ENCODE measurements around the gene AGFG1.

AGFG1 gene

DNA sequence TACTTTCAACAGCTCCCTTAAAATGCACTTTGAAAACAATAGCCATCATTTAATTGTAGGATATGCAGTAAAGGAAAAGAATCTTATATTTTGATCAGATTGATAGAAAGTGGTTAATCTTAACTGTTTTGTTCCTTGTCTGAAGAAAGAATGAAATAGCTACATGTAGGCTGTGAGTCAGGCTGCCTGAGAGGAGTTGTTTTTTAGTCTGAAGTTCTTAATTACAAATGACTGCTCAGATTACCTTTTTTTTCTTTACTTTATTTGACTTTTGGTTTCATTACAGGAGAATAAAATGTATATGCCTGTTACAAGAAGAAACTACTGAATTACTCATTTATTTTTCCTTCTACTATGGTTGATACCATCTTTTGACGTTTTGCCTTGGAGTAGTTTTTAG lies 56.8 kb downstream of the AGFG1 start:
- no peak overlapping the region for H2BK12ac ChIP-seq (ENCODE audit: low read length)
- H3K36me3 ChIP-seq (replicated peaks in 1 of 2; ENCODE audit: control insufficient read depth in 2 of 2, insufficient read depth in 2 of 2, low read length in 2 of 2) = peaks cover 2 to 90% of the 10 kb centered on the region in 2 donors
- no peaks in the 10 kb centered on the region for H3K4me1 ChIP-seq (ENCODE audit: control insufficient read depth in 2 of 2, insufficient read depth in 1 of 2, low read depth in 1 of 2, low read length in 2 of 2)
- H2BK15ac ChIP-seq (ENCODE audit: low read length) = no peak overlapping the region
- no peak overlapping the region for H2AFZ ChIP-seq (ENCODE audit: low read length)
- H3K4me3 ChIP-seq (ENCODE audit: low read length in 2 of 2) = no peak overlapping the region
- no peak overlapping the region for H3K18ac ChIP-seq (ENCODE audit: low read length)
- H3K79me1 ChIP-seq (ENCODE audit: low read depth, low read length) = no peaks in the 10 kb centered on the region
- no peaks in the 10 kb centered on the region for H3K27me3 ChIP-seq (ENCODE audit: control insufficient read depth in 3 of 3, insufficient read depth in 3 of 3, low read depth in 1 of 3, low read length in 3 of 3)
- no peak for DNase-seq (ENCODE audit: low spot score)
- no peak overlapping the region for H3K14ac ChIP-seq (ENCODE audit: low read length)
- no peak overlapping the region for H3K23ac ChIP-seq (ENCODE audit: low read depth, low read length, poor library complexity)
- H3K4me2 ChIP-seq (ENCODE audit: insufficient read depth, low read length, poor library complexity, severe bottlenecking) = no peak overlapping the region
- no peak overlapping the region for H3K27ac ChIP-seq (replicated peaks; ENCODE audit: low read length)
- H2BK5ac ChIP-seq (ENCODE audit: low read length) = no peak overlapping the region
- no peak overlapping the region for H2BK120ac ChIP-seq (ENCODE audit: low read depth, low read length)
- H4K91ac ChIP-seq (ENCODE audit: low read depth, low read length, poor library complexity) = no peak overlapping the region
- no peak overlapping the region for H3K4ac ChIP-seq (ENCODE audit: low read length)
- no CpG with 5 or more reads among the region's 1 CpG for WGBS, 2 donors (ENCODE audit: extremely low coverage in 2 of 2, insufficient read length in 2 of 2, insufficient replicate concordance in 1 of 2)
- H2AK5ac ChIP-seq (ENCODE audit: low read depth, low read length) = no peak overlapping the region
- no peak overlapping the region for H3K9ac ChIP-seq (ENCODE audit: low read depth, low read length, poor library complexity)
- H3K9me3 ChIP-seq (replicated peaks in 1 of 2; ENCODE audit: control insufficient read depth in 2 of 2, insufficient read depth in 1 of 2, low read depth in 1 of 2, low read length in 2 of 2) = no peaks in the 10 kb centered on the region
- H4K8ac ChIP-seq (ENCODE audit: low read depth, low read length) = no peak overlapping the region

DNA sequence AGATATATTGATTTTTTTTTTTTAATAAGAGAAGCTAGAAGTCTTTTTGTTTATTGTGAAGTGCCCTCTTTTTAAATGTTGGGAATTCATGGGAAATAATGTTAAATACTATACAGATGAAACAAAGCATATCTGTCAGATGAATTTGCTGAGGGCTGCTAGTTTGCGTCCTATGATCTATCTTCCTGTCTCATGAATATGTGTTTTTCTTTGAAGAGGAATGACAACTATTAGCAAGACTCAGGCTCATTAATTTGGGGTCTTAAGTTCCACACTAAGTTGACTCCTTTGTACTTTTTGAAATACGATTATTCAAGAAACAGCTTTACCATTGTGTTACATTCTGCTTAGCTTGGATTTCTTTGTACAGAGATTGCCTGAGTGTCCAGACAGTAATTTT lies 57.9 kb downstream of the AGFG1 start:
- no peaks in the 10 kb centered on the region for H3K27me3 ChIP-seq (ENCODE audit: control insufficient read depth in 3 of 3, insufficient read depth in 3 of 3, low read depth in 1 of 3, low read length in 3 of 3)
- no peak overlapping the region for H2AK5ac ChIP-seq (ENCODE audit: low read depth, low read length)
- no peaks in the 10 kb centered on the region for H3K9me3 ChIP-seq (replicated peaks in 1 of 2; ENCODE audit: control insufficient read depth in 2 of 2, insufficient read depth in 1 of 2, low read depth in 1 of 2, low read length in 2 of 2)
- H2BK12ac ChIP-seq (ENCODE audit: low read length) = no peak overlapping the region
- no CpG with 5 or more reads among the region's 2 CpGs for WGBS, 2 donors (ENCODE audit: extremely low coverage in 2 of 2, insufficient read length in 2 of 2, insufficient replicate concordance in 1 of 2)
- no peak overlapping the region for H3K4me2 ChIP-seq (ENCODE audit: insufficient read depth, low read length, poor library complexity, severe bottlenecking)
- no peak overlapping the region for H3K14ac ChIP-seq (ENCODE audit: low read length)
- H2AFZ ChIP-seq (ENCODE audit: low read length) = no peak overlapping the region
- H3K18ac ChIP-seq (ENCODE audit: low read length) = no peak overlapping the region
- H3K4me1 ChIP-seq (ENCODE audit: control insufficient read depth in 2 of 2, insufficient read depth in 1 of 2, low read depth in 1 of 2, low read length in 2 of 2) = no peaks in the 10 kb centered on the region
- H3K27ac ChIP-seq (replicated peaks; ENCODE audit: low read length) = no peak overlapping the region
- DNase-seq (ENCODE audit: low spot score) = no peak
- H3K4me3 ChIP-seq (ENCODE audit: low read length in 2 of 2) = no peak overlapping the region
- no peak overlapping the region for H3K23ac ChIP-seq (ENCODE audit: low read depth, low read length, poor library complexity)
- H2BK15ac ChIP-seq (ENCODE audit: low read length) = no peak overlapping the region
- no peak overlapping the region for H2BK120ac ChIP-seq (ENCODE audit: low read depth, low read length)
- H4K8ac ChIP-seq (ENCODE audit: low read depth, low read length) = no peak overlapping the region
- H3K36me3 ChIP-seq (replicated peaks in 1 of 2; ENCODE audit: control insufficient read depth in 2 of 2, insufficient read depth in 2 of 2, low read length in 2 of 2) = peaks cover 2 to 90% of the 10 kb centered on the region in 2 donors
- no peak overlapping the region for H4K91ac ChIP-seq (ENCODE audit: low read depth, low read length, poor library complexity)
- no peak overlapping the region for H3K4ac ChIP-seq (ENCODE audit: low read length)
- H2BK5ac ChIP-seq (ENCODE audit: low read length) = no peak overlapping the region
- no peak overlapping the region for H3K9ac ChIP-seq (ENCODE audit: low read depth, low read length, poor library complexity)
- H3K79me1 ChIP-seq (ENCODE audit: low read depth, low read length) = no peaks in the 10 kb centered on the region

DNA sequence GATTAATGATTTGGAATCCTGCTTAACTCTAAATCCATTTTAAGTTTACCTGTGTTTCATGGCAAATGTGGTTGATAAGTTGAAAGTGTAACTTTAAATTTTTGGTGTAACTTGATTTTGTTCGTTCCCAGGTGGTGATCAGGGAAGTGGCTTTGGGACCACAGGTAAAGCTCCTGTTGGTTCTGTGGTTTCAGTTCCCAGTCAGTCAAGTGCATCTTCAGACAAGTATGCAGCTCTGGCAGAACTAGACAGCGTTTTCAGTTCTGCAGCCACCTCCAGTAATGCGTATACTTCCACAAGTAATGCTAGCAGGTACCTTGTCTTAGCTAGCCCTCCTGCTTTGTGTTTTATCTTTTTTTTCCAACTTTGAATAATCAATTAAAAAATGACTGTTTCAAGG lies 62.8 kb downstream of the AGFG1 start:
- Histone ChIP-seq H3K14ac (ENCODE audit: low read length) (no peak overlapping the region), H2AK5ac (ENCODE audit: low read depth, low read length) (no peak overlapping the region), H3K9me3 (replicated peaks in 1 of 2; ENCODE audit: control insufficient read depth in 2 of 2, insufficient read depth in 1 of 2, low read depth in 1 of 2, low read length in 2 of 2) (peaks cover 3% of the 10 kb centered on the region in 2 donors), H4K91ac (ENCODE audit: low read depth, low read length, poor library complexity) (no peak overlapping the region), H2AFZ (ENCODE audit: low read length) (no peak overlapping the region), H3K36me3 (replicated peaks in 1 of 2; ENCODE audit: control insufficient read depth in 2 of 2, insufficient read depth in 2 of 2, low read length in 2 of 2) (peaks cover 8 to 95% of the 10 kb centered on the region in 2 donors), H3K27me3 (ENCODE audit: control insufficient read depth in 3 of 3, insufficient read depth in 3 of 3, low read depth in 1 of 3, low read length in 3 of 3) (no peaks in the 10 kb centered on the region), H2BK5ac (ENCODE audit: low read length) (no peak overlapping the region), H3K79me1 (ENCODE audit: low read depth, low read length) (no peaks in the 10 kb centered on the region), H3K23ac (ENCODE audit: low read depth, low read length, poor library complexity) (no peak overlapping the region), H2BK12ac (ENCODE audit: low read length) (no peak overlapping the region), H3K9ac (ENCODE audit: low read depth, low read length, poor library complexity) (no peak overlapping the region), H2BK120ac (ENCODE audit: low read depth, low read length) (no peak overlapping the region), H3K18ac (ENCODE audit: low read length) (no peak overlapping the region), H3K4ac (ENCODE audit: low read length) (no peak overlapping the region), H3K27ac (replicated peaks; ENCODE audit: low read length) (no peak overlapping the region), H3K4me3 (ENCODE audit: low read length in 2 of 2) (no peak overlapping the region), H3K4me1 (ENCODE audit: control insufficient read depth in 2 of 2, insufficient read depth in 1 of 2, low read depth in 1 of 2, low read length in 2 of 2) (no peaks in the 10 kb centered on the region), H4K8ac (ENCODE audit: low read depth, low read length) (no peak overlapping the region), H3K4me2 (ENCODE audit: insufficient read depth, low read length, poor library complexity, severe bottlenecking) (no peak overlapping the region), H2BK15ac (ENCODE audit: low read length) (no peak overlapping the region)
- WGBS, 2 donors (ENCODE audit: extremely low coverage in 2 of 2, insufficient read length in 2 of 2, insufficient replicate concordance in 1 of 2) = no CpG with 5 or more reads among the region's 3 CpGs
- no peak for DNase-seq (ENCODE audit: low spot score)

DNA sequence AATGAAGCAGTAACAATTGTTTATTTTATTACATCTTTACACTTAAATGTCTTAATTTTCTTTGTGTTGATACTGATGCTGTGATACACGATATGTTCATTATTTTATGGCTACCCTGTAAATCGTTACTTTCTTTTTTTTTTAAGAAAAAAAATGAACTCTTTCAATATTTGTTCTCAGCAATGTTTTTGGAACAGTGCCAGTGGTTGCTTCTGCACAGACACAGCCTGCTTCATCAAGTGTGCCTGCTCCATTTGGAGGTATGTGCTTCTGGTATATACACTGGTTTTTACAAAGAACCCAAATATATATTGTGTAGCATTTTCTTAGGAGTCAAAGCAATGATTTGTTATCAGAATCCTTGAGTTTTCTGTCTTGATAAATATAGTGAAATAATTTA lies 64.5 kb downstream of the AGFG1 start:
- Histone ChIP-seq H3K14ac (ENCODE audit: low read length) (no peak overlapping the region), H3K27ac (replicated peaks; ENCODE audit: low read length) (no peak overlapping the region), H2BK120ac (ENCODE audit: low read depth, low read length) (no peak overlapping the region), H2AK5ac (ENCODE audit: low read depth, low read length) (no peak overlapping the region), H3K36me3 (replicated peaks in 1 of 2; ENCODE audit: control insufficient read depth in 2 of 2, insufficient read depth in 2 of 2, low read length in 2 of 2) (peaks cover 8 to 87% of the 10 kb centered on the region in 2 donors), H2AFZ (ENCODE audit: low read length) (no peak overlapping the region), H3K27me3 (ENCODE audit: control insufficient read depth in 3 of 3, insufficient read depth in 3 of 3, low read depth in 1 of 3, low read length in 3 of 3) (no peaks in the 10 kb centered on the region), H3K4me2 (ENCODE audit: insufficient read depth, low read length, poor library complexity, severe bottlenecking) (no peak overlapping the region), H3K9ac (ENCODE audit: low read depth, low read length, poor library complexity) (no peak overlapping the region), H3K4me1 (ENCODE audit: control insufficient read depth in 2 of 2, insufficient read depth in 1 of 2, low read depth in 1 of 2, low read length in 2 of 2) (no peaks in the 10 kb centered on the region), H3K18ac (ENCODE audit: low read length) (no peak overlapping the region), H2BK12ac (ENCODE audit: low read length) (no peak overlapping the region), H3K23ac (ENCODE audit: low read depth, low read length, poor library complexity) (no peak overlapping the region), H3K9me3 (replicated peaks in 1 of 2; ENCODE audit: control insufficient read depth in 2 of 2, insufficient read depth in 1 of 2, low read depth in 1 of 2, low read length in 2 of 2) (peaks cover 3 to 7% of the 10 kb centered on the region in 2 donors), H4K91ac (ENCODE audit: low read depth, low read length, poor library complexity) (no peak overlapping the region), H2BK5ac (ENCODE audit: low read length) (no peak overlapping the region), H3K4me3 (ENCODE audit: low read length in 2 of 2) (no peak overlapping the region), H2BK15ac (ENCODE audit: low read length) (no peak overlapping the region), H4K8ac (ENCODE audit: low read depth, low read length) (no peak overlapping the region), H3K79me1 (ENCODE audit: low read depth, low read length) (no peaks in the 10 kb centered on the region), H3K4ac (ENCODE audit: low read length) (no peak overlapping the region)
- no CpG with 5 or more reads among the region's 2 CpGs for WGBS, 2 donors (ENCODE audit: extremely low coverage in 2 of 2, insufficient read length in 2 of 2, insufficient replicate concordance in 1 of 2)
- DNase-seq (ENCODE audit: low spot score) = no peak

All from neuronal stem cell (in vitro differentiated cells).